MCF 10A (cell line): ENCODE results near the gene CSAD. TPM values are rescaled to one million over a fixed set of nuclear protein-coding genes. Genes with fewer than 3 reads are reported as not detected.
A peak's percentile ranks its signal among the peaks of the same experiment; 100 is the strongest.

Experiments
- BruUV-seq: library from RNA; stranded (reverse); fragments of 400-500 nt; replicated peaks from 2 replicates; lab custom pipeline; 2021; lab: Mats Ljungman, UMichigan
- CTCF ChIA-PET: fragments of 300-600 bp; sonication (Branson Sonifier 250); formaldehyde crosslinking; extraction: SDS; loops from one replicate; lab custom pipeline; 2021; ENCODE audit warnings: antibody characterized with exemption, inconsistent platforms; lab: Yijun Ruan, JAX
- POLR2A ChIA-PET: fragments of 300-600, 350-650 bp; sonication (Branson Sonifier 250); formaldehyde crosslinking; extraction: SDS; loops from one replicate; lab custom pipeline; 2020; ENCODE audit warnings: antibody characterized with exemption, inconsistent platforms; lab: Yijun Ruan, JAX
- DNase-seq: peaks from one replicate; pipeline ENCODE4 v3.0.0-alpha.2; 2018; ENCODE audit not compliant: unreplicated experiment
- H3K27ac Mint-ChIP-seq: one replicate; pipeline ENCODE4 v1.8.0; 2022; ENCODE audit warnings: mild to moderate bottlenecking, low read depth, mixed read lengths; ENCODE audit not compliant: unreplicated experiment
- H3K27me3 Mint-ChIP-seq: one replicate; pipeline ENCODE4 v1.8.0; 2022; ENCODE audit warnings: mixed read lengths; ENCODE audit not compliant: insufficient read depth, unreplicated experiment
- H3K36me3 Mint-ChIP-seq: one replicate; pipeline ENCODE4 v1.8.0; 2022; ENCODE audit warnings: mild to moderate bottlenecking, moderate library complexity, mixed read lengths; ENCODE audit not compliant: insufficient read depth, unreplicated experiment
- H3K4me1 Mint-ChIP-seq: one replicate; pipeline ENCODE4 v1.8.0; 2022; ENCODE audit warnings: mixed read lengths; ENCODE audit not compliant: insufficient read depth, unreplicated experiment
- H3K4me3 Mint-ChIP-seq: one replicate; pipeline ENCODE4 v1.8.0; 2022; ENCODE audit warnings: mild to moderate bottlenecking, moderate library complexity, mixed read lengths; ENCODE audit not compliant: unreplicated experiment
- H3K9me3 Mint-ChIP-seq: one replicate; pipeline ENCODE4 v1.8.0; 2022; ENCODE audit warnings: mixed read lengths; ENCODE audit not compliant: unreplicated experiment
- intact Hi-C: fragments of 100-400 bp; cut with micrococcal nuclease; formaldehyde crosslinking; loops from 2 replicates; pipeline ENCODE4 v1.14.1; 2022
- total RNA-seq: library from RNA; stranded (reverse); gene quantifications from 2 replicates; pipeline ENCODE4 v1.2.3, GENCODE V29; 2022
- TF ChIP-seq, protein P1 (sequence below): fragments of 200-600 bp; IDR thresholded peaks from one replicate; pipeline ENCODE4 v1.8.0; 2022; ENCODE audit warnings: antibody characterized with exemption, mild to moderate bottlenecking; ENCODE audit not compliant: unreplicated experiment

The CSAD gene
- total RNA-seq, 1 experiment from 2014 or later: 22.7 TPM

DNA sequence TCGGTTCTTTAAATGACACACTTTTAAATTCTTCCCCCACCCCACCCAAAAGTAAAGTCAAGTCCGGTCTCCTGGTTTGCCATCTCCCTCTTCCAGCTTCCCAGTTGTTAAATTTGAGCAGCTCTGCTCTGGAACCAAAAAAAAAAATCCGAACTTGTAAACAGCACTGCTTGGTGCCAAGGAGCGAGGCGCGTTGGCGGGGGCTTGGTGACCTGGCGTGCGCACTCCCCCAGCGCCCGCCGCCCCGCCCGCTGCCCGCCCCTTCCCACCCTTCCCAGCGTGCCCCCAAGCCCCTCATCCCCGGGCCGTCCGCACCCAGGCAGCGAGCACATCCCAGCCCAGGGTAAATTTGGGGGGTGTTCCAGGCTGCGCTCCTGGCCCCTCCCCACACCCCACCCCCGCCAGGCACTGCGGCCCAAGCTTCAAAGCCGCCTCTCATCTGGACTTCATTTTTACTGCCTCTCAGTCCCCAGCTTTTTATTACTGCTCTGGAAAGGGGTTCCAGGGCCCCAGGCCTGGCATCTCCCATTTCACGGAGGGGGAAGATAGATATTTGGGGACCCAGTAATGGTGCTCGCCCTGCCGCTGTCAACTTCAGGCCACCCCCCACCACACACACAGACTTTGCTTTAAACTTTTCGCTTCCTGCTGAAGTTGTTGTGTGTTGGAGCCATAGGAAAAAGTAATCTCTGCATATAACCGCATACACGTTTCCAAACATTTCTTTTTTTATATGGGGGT is 38.0 kb upstream of the CSAD start:
- intact Hi-C loops: no loop called here
- Mint-ChIP-seq H3K27me3 (no peaks in the 10 kb centered on the region), H3K27ac (peak overlapping the region; percentile 7), H3K4me3 (peak overlapping the region; percentile 83), H3K36me3 (peaks cover 23% of the 10 kb centered on the region), H3K9me3 (no peaks in the 10 kb centered on the region), H3K4me1 (peaks cover 48% of the 10 kb centered on the region)
- BruUV-seq: no TSS peak
- TF ChIP-seq, protein P1, sequence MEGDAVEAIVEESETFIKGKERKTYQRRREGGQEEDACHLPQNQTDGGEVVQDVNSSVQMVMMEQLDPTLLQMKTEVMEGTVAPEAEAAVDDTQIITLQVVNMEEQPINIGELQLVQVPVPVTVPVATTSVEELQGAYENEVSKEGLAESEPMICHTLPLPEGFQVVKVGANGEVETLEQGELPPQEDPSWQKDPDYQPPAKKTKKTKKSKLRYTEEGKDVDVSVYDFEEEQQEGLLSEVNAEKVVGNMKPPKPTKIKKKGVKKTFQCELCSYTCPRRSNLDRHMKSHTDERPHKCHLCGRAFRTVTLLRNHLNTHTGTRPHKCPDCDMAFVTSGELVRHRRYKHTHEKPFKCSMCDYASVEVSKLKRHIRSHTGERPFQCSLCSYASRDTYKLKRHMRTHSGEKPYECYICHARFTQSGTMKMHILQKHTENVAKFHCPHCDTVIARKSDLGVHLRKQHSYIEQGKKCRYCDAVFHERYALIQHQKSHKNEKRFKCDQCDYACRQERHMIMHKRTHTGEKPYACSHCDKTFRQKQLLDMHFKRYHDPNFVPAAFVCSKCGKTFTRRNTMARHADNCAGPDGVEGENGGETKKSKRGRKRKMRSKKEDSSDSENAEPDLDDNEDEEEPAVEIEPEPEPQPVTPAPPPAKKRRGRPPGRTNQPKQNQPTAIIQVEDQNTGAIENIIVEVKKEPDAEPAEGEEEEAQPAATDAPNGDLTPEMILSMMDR: no peak
- no peak for DNase-seq
- ChIA-PET POLR2A (interaction anchor here (0.5 to 4.9 kb wide), 13 partner anchors 9 to 161 kb away, joined by 3 to 43 read pairs (median 4); partner anchors contain the start of genes CSAD, ESPL1, MYG1 and PFDN5), CTCF (interaction anchor here (0.6 to 9.3 kb wide), 13 partner anchors 33 to 238 kb away, joined by 3 to 275 read pairs (median 4); partner anchors contain the start of gene PFDN5)

GRCh38 chr12:53217931-53218307 is 37.2 kb upstream of the CSAD start:
- Mint-ChIP-seq H3K36me3 (peaks cover 31% of the 10 kb centered on the region), H3K27ac (peak overlapping the region; percentile 7), H3K9me3 (no peaks in the 10 kb centered on the region), H3K4me1 (peaks cover 51% of the 10 kb centered on the region), H3K4me3 (peak overlapping the region; percentile 83), H3K27me3 (no peaks in the 10 kb centered on the region)
- DNase-seq: no peak
- intact Hi-C loops: no loop called here
- BruUV-seq: no TSS peak
- TF ChIP-seq, protein P1: no peak
- POLR2A ChIA-PET: interaction anchor here (0.5 to 4.9 kb wide), 4 partner anchors 10 to 161 kb away, joined by 3 to 43 read pairs (median 8); partner anchors contain the start of gene MYG1
- CTCF ChIA-PET: interaction anchor here (0.6 to 9.3 kb wide), 6 partner anchors 15 to 104 kb away, joined by 3 to 275 read pairs (median 4); partner anchors contain the start of gene PFDN5

GRCh38 chr12:53217051-53217930 is 36.6 kb upstream of the CSAD start:
- intact Hi-C loops: no loop called here
- CTCF ChIA-PET: interaction anchor here (0.6 to 9.3 kb wide), 7 partner anchors 15 to 105 kb away, joined by 3 to 275 read pairs (median 4); partner anchors contain the start of gene PFDN5
- Mint-ChIP-seq H3K9me3 (no peaks in the 10 kb centered on the region), H3K4me3 (peak overlapping the region; percentile 83), H3K27ac (peak overlapping the region; percentile 20), H3K36me3 (peaks cover 35% of the 10 kb centered on the region), H3K27me3 (no peaks in the 10 kb centered on the region), H3K4me1 (peaks cover 50% of the 10 kb centered on the region)
- BruUV-seq: no TSS peak
- POLR2A ChIA-PET: interaction anchor here (1.1 to 4.9 kb wide), 3 partner anchors 34 to 81 kb away, joined by 3 to 43 read pairs (median 13); partner anchors contain the start of gene MYG1
- peak; percentile 63 for DNase-seq
- TF ChIP-seq, protein P1: no peak
